Measurements from ENCODE around the gene TRIP11. TPM values are rescaled to one million over a fixed set of nuclear protein-coding genes. Genes with fewer than 3 reads are reported as not detected.

The TRIP11 gene
- total and polyA plus RNA-seq, 2 of the 13 experiments (the other 11 are each of a cell fraction or from before 2014, with no cell fraction given): 10.9 to 32.8 TPM

GRCh38 chr14:92039719-92040430, at the start of gene TRIP11 (continued):
- TF ChIP-seq ETS1 (CRISPR knock-in tag; IDR thresholded peaks at IDR 0.05): no peak
- peak; percentile 20; the same call in 1 of the 2 replicates for TF ChIP-seq ZNF274 (CRISPR knock-in tag; IDR thresholded peaks at IDR 0.05)
- peak; percentile 99 for TF ChIP-seq KDM2A (CRISPR knock-in tag; IDR thresholded peaks at IDR 0.05; ENCODE audit: borderline replicate concordance, low read depth)
- no peak; the same call in 1 of the 2 replicates for TF ChIP-seq AKAP8 (CRISPR knock-in tag; IDR thresholded peaks at IDR 0.05)
- 0 out of 2 replicates have a peak, but pooled peaks have one; percentile 35 for TF ChIP-seq SMAD3 (CRISPR knock-in tag; IDR thresholded peaks at IDR 0.05)
- no peak for TF ChIP-seq ZNF720 (CRISPR knock-in tag; IDR thresholded peaks at IDR 0.05)
- TF ChIP-seq TRIM24 (CRISPR knock-in tag; IDR thresholded peaks at IDR 0.05): no peak
- TF ChIP-seq ZBTB43 (CRISPR knock-in tag; conservative IDR thresholded peaks at IDR 0.05): no peak; the same call in 1 of the 2 replicates
- TF ChIP-seq RFX3 (CRISPR knock-in tag; IDR thresholded peaks at IDR 0.05): 0 out of 2 replicates have a peak, but pooled peaks have one; percentile 15
- TF ChIP-seq ZNF10 (CRISPR knock-in tag; IDR thresholded peaks at IDR 0.05; ENCODE audit: borderline replicate concordance, low read depth): no peak
- no peak for TF ChIP-seq WIZ (CRISPR knock-in tag; IDR thresholded peaks at IDR 0.05)
- TF ChIP-seq POLR2A (IDR thresholded peaks at IDR 0.05; ENCODE audit: insufficient read depth in 1 of 2, low read depth in 2 of 2, low read length in 2 of 2): peak; percentile 90 to 97
- TF ChIP-seq ZNF883 (CRISPR knock-in tag; IDR thresholded peaks at IDR 0.05; ENCODE audit: not compliant biosample characterization): no peak
- TF ChIP-seq ZNF260 (CRISPR knock-in tag; IDR thresholded peaks at IDR 0.05; ENCODE audit: borderline replicate concordance, low read depth): no peak
- TF ChIP-seq SALL2 (CRISPR knock-in tag; IDR thresholded peaks at IDR 0.05): peak; percentile 70
- TF ChIP-seq AHDC1 (CRISPR knock-in tag; IDR thresholded peaks at IDR 0.05; ENCODE audit: borderline replicate concordance): no peak
- TF ChIP-seq ZNF670 (CRISPR knock-in tag; IDR thresholded peaks at IDR 0.05; ENCODE audit: borderline replicate concordance): no peak
- TF ChIP-seq ZBTB33 (CRISPR knock-in tag; IDR thresholded peaks at IDR 0.05): no peak
- no peak for TF ChIP-seq ZNF496 (CRISPR knock-in tag; IDR thresholded peaks at IDR 0.05; ENCODE audit: insufficient replicate concordance)
- peak; percentile 47 for TF ChIP-seq NCOA2 (CRISPR knock-in tag; IDR thresholded peaks at IDR 0.05)

Data from HepG2 (cell line).